Measurements from ENCODE around the gene HAPSTR1. TPM values are rescaled to one million over a fixed set of nuclear protein-coding genes. Genes with fewer than 3 reads are reported as not detected.

Gene HAPSTR1
- total and polyA plus RNA-seq, 2 of the 13 experiments (the other 11 are each of a cell fraction or from before 2014, with no cell fraction given), result 25.2 to 83.2 TPM

DNA sequence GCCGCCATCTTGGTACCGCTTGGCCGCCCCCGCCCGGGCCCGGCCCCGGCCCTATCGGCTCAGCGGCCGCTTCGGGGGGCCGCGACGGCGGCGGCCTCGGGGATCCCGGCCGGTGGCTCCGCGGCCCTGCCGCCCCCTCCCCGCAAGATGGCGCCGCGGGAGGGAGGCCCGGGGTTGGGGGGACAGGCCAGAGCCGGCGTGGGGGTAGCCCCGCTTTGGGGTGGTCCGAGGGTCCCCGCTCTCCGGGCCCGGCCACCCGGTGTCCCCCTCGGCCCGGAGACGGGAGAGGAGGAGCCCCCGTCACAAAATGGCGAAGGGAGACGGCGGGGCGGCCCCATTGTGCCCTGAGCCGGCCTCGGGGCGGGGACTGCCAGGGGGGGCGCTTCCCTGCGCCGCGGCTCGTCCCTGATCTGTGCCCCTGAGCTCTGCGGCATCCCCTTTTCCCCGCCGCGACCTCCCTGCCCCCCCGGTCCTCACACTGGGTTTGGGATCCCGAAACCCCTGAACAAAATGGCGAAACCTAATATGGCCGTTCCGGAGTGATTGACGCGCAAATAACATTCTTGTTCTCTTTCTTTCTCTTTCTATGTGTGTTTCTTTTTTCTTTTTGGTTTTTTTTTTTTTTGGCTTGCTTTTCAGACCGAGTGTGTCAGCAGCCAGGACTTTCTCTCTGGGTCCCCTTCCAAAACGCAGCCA lies 986 bp downstream of the HAPSTR1 start (continued):
- TF ChIP-seq, protein P1, sequence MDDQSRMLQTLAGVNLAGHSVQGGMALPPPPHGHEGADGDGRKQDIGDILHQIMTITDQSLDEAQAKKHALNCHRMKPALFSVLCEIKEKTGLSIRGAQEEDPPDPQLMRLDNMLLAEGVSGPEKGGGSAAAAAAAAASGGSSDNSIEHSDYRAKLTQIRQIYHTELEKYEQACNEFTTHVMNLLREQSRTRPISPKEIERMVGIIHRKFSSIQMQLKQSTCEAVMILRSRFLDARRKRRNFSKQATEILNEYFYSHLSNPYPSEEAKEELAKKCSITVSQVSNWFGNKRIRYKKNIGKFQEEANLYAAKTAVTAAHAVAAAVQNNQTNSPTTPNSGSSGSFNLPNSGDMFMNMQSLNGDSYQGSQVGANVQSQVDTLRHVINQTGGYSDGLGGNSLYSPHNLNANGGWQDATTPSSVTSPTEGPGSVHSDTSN (CRISPR knock-in tag; IDR thresholded peaks at IDR 0.05; ENCODE audit: borderline replicate concordance), result no peak
- TF ChIP-seq, protein P2, sequence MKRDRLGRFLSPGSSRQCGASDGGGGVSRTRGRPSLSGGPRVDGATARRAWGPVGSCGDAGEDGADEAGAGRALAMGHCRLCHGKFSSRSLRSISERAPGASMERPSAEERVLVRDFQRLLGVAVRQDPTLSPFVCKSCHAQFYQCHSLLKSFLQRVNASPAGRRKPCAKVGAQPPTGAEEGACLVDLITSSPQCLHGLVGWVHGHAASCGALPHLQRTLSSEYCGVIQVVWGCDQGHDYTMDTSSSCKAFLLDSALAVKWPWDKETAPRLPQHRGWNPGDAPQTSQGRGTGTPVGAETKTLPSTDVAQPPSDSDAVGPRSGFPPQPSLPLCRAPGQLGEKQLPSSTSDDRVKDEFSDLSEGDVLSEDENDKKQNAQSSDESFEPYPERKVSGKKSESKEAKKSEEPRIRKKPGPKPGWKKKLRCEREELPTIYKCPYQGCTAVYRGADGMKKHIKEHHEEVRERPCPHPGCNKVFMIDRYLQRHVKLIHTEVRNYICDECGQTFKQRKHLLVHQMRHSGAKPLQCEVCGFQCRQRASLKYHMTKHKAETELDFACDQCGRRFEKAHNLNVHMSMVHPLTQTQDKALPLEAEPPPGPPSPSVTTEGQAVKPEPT (CRISPR knock-in tag; IDR thresholded peaks at IDR 0.05; ENCODE audit: low read depth), result peak; percentile 44; the same call in 1 of the 2 replicates
- TF ChIP-seq, protein P3, sequence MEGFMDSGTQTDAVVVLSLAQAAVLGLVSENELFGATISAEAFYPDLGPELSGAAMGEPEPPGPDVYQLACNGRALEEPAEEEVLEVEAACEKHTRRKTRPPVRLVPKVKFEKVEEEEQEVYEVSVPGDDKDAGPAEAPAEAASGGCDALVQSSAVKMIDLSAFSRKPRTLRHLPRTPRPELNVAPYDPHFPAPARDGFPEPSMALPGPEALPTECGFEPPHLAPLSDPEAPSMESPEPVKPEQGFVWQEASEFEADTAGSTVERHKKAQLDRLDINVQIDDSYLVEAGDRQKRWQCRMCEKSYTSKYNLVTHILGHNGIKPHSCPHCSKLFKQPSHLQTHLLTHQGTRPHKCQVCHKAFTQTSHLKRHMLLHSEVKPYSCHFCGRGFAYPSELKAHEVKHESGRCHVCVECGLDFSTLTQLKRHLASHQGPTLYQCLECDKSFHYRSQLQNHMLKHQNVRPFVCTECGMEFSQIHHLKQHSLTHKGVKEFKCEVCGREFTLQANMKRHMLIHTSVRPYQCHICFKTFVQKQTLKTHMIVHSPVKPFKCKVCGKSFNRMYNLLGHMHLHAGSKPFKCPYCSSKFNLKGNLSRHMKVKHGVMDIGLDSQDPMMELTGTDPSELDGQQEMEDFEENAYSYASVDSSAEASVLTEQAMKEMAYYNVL (CRISPR knock-in tag; IDR thresholded peaks at IDR 0.05; ENCODE audit: borderline replicate concordance), result peak; percentile 14; the same call in 1 of the 2 replicates
- TF ChIP-seq SNAI1 (CRISPR knock-in tag; IDR thresholded peaks at IDR 0.05; ENCODE audit: borderline replicate concordance) (peak; percentile 68; the same call in 1 of the 2 replicates), SUZ12 (IDR thresholded peaks at IDR 0.05; ENCODE audit: low read depth, low read length) (no peak), ZFX (CRISPR knock-in tag; IDR thresholded peaks at IDR 0.05; ENCODE audit: low read depth) (no peak), BRD4 (CRISPR knock-in tag; IDR thresholded peaks at IDR 0.05) (no peak), NCOA5 (CRISPR knock-in tag; IDR thresholded peaks at IDR 0.05) (no peak), RARA (CRISPR knock-in tag; IDR thresholded peaks at IDR 0.05) (peak; percentile 44)
- TF ChIP-seq, protein P4, sequence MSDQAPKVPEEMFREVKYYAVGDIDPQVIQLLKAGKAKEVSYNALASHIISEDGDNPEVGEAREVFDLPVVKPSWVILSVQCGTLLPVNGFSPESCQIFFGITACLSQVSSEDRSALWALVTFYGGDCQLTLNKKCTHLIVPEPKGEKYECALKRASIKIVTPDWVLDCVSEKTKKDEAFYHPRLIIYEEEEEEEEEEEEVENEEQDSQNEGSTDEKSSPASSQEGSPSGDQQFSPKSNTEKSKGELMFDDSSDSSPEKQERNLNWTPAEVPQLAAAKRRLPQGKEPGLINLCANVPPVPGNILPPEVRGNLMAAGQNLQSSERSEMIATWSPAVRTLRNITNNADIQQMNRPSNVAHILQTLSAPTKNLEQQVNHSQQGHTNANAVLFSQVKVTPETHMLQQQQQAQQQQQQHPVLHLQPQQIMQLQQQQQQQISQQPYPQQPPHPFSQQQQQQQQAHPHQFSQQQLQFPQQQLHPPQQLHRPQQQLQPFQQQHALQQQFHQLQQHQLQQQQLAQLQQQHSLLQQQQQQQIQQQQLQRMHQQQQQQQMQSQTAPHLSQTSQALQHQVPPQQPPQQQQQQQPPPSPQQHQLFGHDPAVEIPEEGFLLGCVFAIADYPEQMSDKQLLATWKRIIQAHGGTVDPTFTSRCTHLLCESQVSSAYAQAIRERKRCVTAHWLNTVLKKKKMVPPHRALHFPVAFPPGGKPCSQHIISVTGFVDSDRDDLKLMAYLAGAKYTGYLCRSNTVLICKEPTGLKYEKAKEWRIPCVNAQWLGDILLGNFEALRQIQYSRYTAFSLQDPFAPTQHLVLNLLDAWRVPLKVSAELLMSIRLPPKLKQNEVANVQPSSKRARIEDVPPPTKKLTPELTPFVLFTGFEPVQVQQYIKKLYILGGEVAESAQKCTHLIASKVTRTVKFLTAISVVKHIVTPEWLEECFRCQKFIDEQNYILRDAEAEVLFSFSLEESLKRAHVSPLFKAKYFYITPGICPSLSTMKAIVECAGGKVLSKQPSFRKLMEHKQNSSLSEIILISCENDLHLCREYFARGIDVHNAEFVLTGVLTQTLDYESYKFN (CRISPR knock-in tag; conservative IDR thresholded peaks at IDR 0.05), result no peak; the same call in 1 of the 2 replicates
- TF ChIP-seq, protein P5, sequence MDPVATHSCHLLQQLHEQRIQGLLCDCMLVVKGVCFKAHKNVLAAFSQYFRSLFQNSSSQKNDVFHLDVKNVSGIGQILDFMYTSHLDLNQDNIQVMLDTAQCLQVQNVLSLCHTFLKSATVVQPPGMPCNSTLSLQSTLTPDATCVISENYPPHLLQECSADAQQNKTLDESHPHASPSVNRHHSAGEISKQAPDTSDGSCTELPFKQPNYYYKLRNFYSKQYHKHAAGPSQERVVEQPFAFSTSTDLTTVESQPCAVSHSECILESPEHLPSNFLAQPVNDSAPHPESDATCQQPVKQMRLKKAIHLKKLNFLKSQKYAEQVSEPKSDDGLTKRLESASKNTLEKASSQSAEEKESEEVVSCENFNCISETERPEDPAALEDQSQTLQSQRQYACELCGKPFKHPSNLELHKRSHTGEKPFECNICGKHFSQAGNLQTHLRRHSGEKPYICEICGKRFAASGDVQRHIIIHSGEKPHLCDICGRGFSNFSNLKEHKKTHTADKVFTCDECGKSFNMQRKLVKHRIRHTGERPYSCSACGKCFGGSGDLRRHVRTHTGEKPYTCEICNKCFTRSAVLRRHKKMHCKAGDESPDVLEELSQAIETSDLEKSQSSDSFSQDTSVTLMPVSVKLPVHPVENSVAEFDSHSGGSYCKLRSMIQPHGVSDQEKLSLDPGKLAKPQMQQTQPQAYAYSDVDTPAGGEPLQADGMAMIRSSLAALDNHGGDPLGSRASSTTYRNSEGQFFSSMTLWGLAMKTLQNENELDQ (CRISPR knock-in tag; IDR thresholded peaks at IDR 0.05; ENCODE audit: borderline replicate concordance), result no peak
- TF ChIP-seq, protein P6, sequence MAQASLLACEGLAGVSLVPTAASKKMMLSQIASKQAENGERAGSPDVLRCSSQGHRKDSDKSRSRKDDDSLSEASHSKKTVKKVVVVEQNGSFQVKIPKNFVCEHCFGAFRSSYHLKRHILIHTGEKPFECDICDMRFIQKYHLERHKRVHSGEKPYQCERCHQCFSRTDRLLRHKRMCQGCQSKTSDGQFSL (CRISPR knock-in tag; IDR thresholded peaks at IDR 0.05), result 0 out of 2 replicates have a peak, but pooled peaks have one; percentile 47
- TF ChIP-seq, protein P7, sequence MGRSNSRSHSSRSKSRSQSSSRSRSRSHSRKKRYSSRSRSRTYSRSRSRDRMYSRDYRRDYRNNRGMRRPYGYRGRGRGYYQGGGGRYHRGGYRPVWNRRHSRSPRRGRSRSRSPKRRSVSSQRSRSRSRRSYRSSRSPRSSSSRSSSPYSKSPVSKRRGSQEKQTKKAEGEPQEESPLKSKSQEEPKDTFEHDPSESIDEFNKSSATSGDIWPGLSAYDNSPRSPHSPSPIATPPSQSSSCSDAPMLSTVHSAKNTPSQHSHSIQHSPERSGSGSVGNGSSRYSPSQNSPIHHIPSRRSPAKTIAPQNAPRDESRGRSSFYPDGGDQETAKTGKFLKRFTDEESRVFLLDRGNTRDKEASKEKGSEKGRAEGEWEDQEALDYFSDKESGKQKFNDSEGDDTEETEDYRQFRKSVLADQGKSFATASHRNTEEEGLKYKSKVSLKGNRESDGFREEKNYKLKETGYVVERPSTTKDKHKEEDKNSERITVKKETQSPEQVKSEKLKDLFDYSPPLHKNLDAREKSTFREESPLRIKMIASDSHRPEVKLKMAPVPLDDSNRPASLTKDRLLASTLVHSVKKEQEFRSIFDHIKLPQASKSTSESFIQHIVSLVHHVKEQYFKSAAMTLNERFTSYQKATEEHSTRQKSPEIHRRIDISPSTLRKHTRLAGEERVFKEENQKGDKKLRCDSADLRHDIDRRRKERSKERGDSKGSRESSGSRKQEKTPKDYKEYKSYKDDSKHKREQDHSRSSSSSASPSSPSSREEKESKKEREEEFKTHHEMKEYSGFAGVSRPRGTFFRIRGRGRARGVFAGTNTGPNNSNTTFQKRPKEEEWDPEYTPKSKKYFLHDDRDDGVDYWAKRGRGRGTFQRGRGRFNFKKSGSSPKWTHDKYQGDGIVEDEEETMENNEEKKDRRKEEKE (IDR thresholded peaks at IDR 0.05), result no peak
